ENCODE results near the gene OSBPL5.

Gene OSBPL5, protein sequence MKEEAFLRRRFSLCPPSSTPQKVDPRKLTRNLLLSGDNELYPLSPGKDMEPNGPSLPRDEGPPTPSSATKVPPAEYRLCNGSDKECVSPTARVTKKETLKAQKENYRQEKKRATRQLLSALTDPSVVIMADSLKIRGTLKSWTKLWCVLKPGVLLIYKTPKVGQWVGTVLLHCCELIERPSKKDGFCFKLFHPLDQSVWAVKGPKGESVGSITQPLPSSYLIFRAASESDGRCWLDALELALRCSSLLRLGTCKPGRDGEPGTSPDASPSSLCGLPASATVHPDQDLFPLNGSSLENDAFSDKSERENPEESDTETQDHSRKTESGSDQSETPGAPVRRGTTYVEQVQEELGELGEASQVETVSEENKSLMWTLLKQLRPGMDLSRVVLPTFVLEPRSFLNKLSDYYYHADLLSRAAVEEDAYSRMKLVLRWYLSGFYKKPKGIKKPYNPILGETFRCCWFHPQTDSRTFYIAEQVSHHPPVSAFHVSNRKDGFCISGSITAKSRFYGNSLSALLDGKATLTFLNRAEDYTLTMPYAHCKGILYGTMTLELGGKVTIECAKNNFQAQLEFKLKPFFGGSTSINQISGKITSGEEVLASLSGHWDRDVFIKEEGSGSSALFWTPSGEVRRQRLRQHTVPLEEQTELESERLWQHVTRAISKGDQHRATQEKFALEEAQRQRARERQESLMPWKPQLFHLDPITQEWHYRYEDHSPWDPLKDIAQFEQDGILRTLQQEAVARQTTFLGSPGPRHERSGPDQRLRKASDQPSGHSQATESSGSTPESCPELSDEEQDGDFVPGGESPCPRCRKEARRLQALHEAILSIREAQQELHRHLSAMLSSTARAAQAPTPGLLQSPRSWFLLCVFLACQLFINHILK

DNA sequence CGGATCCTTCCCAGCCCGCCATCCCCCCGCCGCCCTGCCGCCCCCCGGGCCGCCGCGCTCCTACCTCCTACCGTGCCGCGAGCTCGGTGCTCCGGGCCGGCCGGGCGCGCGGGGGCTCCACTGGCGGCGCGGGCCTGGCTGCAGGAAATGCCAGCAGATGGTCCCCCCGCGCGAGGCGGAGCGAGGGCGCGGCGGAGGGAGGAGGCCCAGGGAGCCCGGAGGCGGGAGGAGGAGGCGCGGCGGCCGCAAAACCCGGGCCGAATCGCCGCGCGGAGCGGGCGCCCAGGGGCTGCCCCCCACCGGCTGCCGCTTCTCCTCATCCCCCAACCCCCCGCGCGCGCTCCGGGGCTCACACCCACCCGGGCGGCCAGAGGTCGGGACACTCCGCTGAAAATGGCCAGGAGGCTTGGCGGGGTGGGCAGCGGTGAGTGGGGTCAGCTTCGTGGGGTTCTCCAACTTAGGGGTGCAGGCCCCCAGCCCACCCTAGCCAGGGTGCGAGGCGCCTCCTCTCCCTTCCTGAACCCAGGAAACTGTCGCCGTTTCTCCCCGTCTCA lies at the start of gene OSBPL5:
TSS of gene OSBPL5 (minus strand) at position 159 of the 554 bp plus-strand sequence. CDS start 36,162 bp downstream, outside the sequence.
- no peak for DNase-seq

DNA sequence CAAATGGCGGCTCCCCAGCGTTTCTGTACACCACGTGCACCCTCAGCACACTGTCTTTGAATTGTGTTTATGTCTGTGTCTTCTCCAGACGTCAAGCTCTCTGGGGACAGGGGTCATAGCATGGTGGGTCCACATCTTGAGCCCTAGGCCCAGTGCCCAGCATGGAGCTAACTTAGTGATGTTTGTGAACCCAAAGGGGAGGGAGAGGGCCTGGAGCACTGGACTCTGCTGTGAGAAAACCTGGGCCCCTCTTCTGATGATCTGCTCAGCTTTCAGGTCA lies 49.2 kb upstream of the OSBPL5 start:
- DNase-seq = no peak

DNA sequence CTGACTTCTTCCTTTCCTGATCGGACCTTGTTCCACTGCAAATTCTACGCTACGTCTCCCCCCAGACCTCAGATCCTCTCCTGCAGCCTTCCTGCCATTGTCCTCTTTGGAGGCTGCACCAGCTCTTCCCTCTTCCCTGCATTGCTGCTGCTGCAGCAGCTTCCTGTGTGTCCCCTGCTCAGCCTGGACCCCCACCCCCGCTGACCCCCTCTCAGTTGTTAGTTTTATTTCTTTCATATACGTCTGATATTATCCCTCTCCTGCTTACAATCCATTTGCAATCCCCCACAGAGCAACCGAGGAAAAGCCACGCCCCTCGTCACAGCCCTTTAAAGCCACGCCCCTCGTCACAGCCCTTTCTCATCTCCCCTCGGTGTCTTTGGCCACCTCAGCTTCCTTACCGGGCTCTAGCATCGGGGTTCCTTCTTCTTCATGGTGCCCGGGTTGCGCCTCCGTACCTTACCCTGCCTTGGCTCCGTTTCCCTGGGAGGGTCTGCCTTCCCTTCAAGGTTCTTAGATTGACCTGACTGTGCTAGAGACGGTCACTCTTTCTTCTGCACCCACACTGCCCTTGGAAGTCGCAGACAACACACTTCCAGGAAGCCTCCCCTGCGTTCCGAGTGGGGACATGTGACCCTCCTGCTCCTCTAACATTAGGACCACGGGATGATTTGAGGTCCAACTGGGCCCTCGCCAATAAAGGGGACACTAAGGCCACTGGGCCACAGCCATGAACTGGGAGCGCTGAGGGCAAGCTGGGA lies 48.7 kb upstream of the OSBPL5 start:
- no peak for DNase-seq

DNA sequence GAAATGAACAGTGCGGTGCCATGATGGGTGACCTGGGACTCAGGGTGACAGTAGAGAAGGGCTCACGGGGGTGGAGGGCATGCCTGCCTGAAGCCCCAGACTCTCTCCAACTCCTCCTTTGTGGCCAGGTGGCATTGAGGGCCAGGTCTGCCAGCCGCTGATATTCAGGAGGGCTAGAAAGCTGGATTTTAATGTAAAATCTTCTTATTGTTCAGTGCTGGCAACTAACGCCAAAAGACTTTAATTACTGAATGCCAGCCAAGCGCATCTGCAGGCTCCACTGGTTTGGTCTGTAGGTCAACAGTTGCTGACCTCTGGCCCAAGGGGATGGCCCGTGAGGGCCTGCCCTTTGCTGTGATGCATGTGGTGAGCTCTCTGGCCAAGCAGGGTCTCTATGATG lies 43.2 kb upstream of the OSBPL5 start:
- DNase-seq = no peak

DNA sequence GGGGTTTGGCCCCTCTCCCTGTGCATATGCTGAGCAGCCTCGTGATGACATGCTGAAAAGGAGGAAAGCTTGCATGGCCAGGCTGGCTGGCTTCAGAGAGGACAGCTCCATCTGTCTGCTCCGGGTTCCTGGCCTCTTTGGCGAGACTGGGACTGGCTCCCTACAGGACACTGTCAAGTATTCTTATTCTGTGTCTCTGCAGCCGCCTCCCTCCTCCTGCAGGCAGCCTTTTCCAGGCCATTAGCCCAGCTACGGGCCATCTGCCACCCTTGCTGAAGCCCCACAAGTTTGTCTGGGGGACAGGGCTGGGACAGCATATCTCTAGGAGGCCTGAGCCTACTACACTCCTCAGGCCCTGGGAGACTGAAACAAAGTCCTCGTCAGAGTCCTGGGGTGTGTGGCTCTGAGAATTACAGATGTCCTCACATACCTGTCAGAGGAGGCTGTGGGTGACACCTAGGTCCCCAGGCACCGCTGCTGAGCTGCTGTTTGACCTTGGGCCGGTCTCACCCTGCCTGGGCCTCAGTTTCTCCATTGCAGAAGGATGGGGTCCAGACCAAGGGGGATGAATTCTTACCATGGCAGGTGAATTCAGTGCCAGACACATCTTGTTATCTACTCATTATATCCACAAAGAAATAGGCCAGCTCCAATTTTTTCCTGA lies 42.5 kb upstream of the OSBPL5 start:
- no peak for DNase-seq

DNA sequence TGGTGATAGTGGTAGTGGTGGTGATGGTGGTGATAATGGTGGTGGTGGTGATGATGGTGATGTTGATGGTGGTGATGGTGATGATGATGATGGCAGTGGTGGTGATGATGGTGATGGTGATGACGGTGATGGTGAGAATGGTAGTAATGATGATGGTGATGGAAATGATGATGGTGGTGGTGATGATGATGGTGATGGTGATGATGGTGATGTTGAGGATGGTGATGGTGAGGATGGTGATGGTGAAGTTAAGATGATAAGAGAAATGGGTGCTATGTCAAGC lies 41.8 kb upstream of the OSBPL5 start:
- no peak for DNase-seq

DNA sequence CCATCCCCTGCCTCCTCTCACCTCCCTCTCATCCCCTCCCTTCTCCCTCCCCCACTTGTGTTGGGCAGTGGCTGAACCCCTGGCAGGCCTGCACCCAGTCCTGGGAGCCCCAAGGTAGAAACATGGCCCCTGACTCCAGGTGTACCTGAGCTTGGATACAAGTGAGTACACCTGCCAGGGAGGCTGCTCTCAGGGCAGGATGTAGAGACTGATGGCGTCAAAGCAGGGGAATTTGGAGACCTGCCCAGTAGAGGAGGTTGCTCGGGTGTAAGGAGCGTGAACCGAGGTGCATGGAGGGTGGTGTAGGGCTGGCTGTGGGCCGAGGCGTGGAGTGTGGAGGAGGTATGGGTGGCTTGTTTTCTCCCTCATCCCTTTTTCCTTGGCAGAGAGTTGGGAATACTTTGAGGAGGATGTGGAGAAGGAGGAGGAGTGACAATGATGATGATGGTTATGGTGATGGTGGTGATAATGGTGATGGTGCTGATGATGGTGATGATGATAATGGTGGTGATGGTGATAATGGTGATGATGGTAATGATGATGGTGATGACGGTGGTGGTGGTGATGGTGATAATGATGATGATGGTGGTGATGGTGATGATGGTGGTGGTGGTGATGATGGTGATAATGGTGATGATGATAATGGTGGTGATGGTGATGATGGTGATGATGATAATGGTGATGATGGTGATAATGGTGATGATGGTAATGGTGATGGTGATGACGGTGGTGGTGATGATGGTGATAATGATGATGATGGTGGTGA lies 41.2 kb upstream of the OSBPL5 start:
- DNase-seq = no peak

DNA sequence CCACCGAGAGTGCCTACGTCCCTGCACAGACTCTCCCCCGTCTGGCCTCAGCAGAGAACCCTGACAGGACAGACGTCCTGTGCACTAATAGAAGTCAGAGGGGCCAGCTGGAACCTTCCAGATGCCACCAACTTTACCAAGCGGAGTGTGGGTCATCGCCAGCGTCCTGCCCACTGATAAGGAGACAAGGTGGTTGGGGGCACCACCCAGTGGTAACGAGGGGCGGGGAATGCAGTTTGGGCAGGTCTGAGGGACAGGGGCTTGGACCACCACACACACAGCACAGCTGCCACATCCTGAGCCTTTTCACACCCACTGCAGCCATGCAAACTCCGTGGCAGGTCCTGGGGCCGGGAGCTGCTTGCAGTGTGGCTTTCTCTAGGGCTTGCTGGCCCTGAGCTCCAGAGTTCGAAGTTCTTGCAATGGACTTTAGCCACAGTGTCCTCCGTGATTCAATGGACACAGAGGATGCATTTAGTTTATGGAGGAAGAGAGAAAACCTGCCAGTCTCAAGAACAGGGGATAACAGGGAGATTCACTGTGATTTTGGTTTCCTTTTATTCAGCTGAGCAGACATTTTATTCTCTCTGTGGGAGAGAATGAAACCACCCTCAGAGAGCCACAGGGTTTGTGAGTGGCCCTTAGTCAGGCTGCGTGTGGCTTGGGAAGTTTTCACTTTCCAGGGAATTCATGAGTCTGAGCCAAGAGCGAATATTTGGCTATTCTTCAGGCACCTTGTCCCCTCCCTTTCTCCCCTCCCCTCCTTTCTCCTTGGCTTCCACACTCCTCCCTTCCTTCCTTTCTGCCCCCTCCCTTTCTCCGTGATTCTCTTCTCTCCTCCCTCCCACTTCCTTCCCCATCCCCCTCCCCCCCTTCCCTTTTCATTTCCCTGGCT lies 40.4 kb upstream of the OSBPL5 start:
- DNase-seq = no peak

DNA sequence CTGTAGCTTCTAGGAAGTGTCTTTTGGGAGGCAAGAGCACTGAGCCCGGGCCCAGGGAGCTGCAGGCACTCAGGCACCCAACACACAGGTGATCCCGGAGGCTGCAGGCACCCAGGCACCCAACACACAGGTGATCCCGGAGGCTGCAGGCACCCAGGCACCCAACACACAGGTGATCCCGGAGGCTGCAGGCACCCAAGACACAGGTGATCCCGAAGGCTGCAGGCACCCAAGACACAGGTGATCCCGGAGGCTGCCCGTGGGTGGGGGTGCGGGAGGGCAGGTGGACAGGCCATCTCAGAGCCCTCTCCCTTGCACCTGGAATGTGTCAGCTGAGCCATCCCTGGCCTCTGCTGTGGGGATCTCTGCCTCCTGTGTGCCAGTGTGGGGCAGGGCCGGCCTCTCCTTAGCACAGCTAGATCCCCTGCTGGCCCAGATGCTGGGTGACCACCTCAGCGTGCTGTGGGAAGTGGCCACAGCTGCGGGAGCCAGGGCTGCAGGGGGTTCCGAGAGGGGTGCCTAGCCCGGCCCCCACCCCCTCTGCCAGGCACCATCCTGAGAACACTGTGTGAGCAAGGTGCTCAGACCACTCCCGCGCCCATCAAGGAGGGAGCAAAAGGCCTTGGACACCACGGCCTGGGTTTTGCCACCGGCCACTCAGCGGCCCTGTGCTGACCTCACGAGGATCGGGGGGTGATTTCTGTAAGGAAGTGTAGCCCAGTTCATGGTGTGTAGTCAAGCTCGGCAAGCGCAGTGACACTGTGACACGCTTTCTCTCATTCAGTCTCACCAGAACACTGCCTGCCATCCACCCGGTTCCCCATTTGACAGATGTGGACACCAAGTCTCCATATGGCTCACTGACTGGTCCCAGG lies 39.3 kb upstream of the OSBPL5 start:
- DNase-seq = no peak

DNA sequence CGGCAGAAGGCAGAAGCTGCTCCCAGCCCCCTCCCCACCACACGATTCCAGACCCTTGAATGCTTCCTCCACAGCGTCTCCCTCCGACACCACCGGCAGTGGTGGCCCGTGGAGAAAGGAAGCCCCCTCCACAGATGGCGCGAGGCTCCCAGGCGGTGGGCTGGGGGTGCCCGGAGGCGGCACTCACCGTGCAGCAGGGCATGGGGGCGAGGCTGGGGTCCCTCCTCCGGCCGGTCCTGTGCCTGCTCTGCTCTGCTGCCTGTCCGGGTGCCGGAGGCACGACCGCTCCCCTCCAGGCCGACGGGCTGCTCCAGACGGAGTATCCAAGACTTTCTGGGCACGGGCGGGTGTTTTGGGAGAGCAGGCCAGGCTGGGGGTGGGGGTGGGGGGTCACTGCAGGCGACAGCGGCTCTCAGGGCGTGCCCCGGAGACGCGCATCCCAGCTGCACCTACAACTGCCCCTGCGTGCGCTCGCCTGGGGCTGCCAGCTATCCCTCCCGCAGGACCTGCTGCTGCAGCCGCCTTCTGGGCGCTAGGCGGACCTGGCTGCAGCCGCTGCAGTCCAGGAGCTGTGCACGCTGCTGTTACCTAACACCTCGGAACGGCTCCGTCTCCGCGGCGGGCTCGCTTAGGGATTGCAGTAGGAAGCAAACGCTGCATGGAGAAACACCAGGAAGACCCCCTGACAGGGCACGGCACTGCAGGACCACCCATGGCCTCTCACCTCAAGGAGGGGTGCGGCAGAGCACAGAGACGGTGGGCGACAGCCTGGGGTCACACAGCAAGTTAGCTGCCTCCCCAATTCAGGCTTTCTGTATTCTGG lies 38.3 kb upstream of the OSBPL5 start:
- no peak for DNase-seq

DNA sequence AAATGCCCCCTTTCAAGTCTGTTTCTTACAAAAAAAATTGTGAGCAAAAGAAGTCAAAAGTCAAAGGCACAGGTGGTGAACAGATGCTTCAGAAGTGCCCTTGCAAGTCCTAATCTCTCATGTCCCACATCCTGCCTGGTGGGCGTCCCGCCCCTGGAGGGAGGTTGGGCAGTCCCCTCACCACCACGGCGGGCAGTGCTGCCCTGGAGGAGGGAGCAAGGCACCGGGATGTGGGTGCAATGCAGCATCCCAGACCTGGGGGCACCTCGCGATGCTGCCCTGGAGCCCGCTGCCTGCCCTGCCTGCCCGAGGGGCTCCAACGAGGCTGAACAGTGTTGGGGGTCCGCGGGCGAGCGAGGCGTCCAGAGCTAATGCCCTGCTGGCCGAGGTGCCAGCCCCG lies 37.6 kb upstream of the OSBPL5 start:
- no peak for DNase-seq

DNA sequence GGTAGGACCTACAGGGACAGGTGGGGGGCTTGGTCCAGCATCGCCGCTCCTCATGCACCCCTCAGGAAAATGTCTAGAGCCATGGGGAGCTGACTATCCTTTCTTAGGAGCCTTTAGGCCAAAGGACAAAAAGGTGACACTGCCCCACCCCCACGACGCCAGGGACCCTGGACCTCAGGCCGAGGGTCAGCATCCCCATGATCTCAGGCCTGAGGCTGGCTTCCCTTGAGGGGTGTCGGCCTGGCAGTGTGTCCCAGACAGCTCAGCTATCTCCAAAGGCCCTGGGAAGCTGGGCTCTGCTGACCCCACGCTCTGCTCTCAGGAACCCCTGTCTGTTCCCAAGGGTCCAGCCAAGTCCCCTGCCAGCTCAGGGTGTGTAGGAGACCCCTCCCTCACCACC lies 37.2 kb upstream of the OSBPL5 start:
- no peak for DNase-seq

DNA sequence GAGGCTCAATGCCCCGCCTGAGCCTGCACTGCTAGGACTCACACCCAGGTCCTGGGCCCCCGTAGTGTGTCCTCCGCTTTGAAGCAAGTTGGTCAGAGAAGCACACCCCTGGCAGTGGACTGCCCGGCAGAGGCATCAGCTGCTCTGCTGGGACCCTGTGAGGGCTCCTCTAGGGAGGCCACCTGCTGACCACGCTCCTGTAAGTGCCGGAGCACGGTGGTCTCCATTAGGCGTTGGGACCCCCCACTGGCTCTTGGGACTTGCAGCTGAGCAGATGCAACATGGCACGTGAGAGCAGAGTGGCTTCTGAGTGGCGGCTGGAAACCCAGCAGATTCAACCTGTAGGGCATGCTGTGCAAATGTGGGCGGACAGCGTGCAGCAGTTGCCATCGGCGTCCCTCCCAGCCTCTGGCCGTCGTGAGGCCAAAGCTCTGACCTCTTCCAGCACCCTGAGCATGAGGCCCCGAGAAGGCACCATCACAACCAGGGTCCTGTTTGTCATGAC lies 36.6 kb upstream of the OSBPL5 start:
- no peak for DNase-seq

DNA sequence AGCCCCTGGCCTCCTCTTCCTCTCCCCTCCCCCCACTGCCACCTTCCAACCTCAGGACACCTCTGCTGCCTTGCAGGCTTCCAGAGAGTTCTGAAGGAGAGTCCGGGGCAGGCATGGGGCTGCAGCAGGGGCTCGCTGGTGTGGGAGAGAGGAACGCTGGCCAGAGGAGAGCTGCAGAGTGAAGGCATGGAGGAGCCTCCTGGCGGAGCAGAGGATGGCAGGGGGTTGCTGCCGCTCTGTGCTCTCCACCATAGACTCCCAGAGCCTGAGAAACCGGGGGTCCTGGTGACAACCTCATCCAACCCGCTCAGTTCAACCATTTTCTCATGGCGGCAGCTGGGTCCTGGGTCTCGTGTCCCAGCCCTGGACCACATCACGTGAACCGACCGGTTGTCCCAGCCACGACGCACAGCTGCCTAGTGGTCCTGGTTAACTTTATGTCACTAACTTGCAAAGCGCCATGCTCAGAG lies 36.0 kb upstream of the OSBPL5 start:
- DNase-seq = no peak

DNA sequence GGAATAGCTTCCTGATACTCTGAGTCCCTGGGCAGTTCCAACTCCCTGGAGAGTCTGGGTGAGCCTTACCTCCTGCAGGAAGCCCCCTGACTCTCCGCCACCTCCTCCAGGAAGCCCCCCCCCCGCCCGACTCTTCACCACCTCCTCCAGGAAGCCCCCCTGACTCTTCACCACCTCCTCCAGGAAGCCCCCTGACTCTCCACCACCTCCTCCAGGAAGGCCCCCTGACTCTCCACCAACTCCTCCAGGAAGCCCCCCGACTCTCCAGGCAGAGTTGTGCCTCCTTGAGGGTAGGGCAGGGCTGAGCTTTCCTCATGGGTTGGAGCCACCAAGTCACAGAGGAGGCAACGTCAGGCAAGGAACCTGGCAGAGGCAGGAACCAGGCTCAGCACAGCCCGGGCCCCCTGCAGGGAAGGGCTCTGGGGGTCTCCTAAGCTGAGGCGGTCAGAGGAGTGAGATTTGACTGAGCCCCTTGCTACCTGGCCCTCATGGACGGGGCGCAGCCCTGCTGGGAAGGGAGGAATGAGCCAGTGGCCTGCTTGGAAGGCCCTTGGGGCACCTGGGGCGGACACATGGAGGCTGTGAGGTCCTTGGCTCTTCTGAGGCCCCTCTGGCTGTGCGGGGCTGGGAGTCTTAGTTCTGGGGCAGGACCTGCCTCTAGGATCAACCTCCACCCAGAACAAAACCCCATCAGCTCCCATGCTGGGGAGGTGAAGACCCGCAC lies 35.4 kb upstream of the OSBPL5 start:
- DNase-seq = no peak

DNA sequence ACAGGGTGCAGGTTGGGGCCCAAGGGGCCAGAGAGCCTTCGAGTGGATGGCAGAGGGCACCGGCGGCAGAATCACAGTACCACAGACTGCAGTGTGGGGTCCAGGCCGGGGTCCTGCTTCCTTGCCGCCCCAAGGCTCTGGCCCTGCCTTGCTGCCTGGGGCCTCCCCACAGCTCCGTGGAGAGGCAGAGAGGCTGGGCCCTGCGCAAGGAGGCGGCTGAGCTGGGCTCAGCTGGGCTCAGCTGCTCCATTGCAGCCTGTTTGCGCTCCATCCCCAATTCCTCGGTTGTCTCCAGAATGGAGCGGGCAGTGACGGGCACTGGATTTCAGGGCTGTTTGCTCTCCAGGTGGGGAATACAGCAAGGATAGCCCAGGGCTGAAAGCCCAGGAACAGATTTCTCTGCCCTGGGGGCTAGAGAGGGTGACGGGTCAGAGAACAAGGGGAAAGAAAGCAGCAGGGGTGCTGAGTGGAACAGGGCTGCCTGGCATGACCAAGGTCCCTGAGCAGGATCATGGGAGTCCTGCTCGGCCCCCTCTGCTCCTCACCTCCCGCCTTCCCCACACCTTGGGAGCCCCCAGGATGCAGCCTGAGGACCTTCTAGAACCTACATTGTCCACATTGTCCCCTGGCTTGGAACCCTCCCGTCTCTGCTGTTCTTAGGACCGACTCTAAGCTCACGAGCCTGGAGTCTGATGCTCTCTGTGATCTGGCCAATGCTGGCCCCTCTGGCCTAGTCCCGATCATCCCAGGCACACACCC lies 34.6 kb upstream of the OSBPL5 start:
- DNase-seq = no peak

DNA sequence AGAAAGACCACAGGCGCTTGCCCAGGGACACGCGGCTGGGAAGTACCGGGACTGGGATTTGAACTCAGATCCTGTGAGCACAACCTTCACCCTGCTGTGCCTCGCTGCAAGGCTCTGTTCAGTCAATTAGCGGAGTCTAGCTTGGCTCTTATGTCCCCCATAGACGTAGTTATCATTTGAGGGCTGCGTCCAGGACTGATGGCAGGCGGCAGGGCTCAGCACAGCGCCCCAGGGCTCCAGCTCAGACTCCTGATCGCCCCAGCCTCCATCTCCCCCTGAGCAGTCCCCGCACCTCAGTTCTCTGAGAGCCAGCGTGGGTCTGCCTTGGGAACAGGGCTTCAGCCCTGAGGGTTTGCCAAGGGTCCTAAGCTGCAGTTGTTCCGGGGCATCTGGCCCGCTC lies 33.7 kb upstream of the OSBPL5 start:
- no peak for DNase-seq
